Suprapubic skin (tissue), 4 donors: ENCODE data around the gene RSAD2. TPM values are rescaled to one million over a fixed set of nuclear protein-coding genes. Genes with fewer than 3 reads are reported as not detected.

Experiments used
- DNase-seq, 2 donors: peaks; one replicate each; pipeline ENCODE4 v3.0.0-alpha.2; 2019; ENCODE audit warnings: low spot score in 2 of 2
- H3K27ac ChIP-seq: fragments of 200-600 bp; sonication (generic); one replicate; pipeline ENCODE4 v1.5.1; 2019
- H3K27me3 ChIP-seq: fragments of 200-600 bp; sonication (generic); one replicate; pipeline ENCODE4 v1.5.1; 2019
- H3K36me3 ChIP-seq: fragments of 200-600 bp; sonication (generic); one replicate; pipeline ENCODE4 v1.5.1; 2019
- H3K4me1 ChIP-seq: fragments of 200-600 bp; sonication (generic); one replicate; pipeline ENCODE4 v1.5.1; 2019
- H3K4me3 ChIP-seq: fragments of 200-600 bp; sonication (generic); one replicate; pipeline ENCODE4 v1.5.1; 2019; ENCODE audit warnings: mild to moderate bottlenecking
- H3K9me3 ChIP-seq: fragments of 200-600 bp; sonication (generic); one replicate; pipeline ENCODE4 v1.5.1; 2019
- EP300 ChIP-seq: sonication (generic); formaldehyde crosslinking; IDR thresholded peaks from one replicate; pipeline ENCODE4 v1.6.1; 2017; ENCODE audit warnings: antibody characterized with exemption
- POLR2A ChIP-seq, 2 donors: fragments of 450-650 bp; IDR thresholded peaks; one replicate each; pipeline ENCODE4 v1.6.1; 2017; ENCODE audit warnings: antibody characterized with exemption in 2 of 2, mild to moderate bottlenecking in 2 of 2, moderate library complexity in 2 of 2
- POLR2AphosphoS5 ChIP-seq, 3 donors: sonication (generic); formaldehyde crosslinking; IDR thresholded peaks; one replicate each; pipeline ENCODE4 v1.6.1; 2017; ENCODE audit warnings: antibody characterized with exemption in 3 of 3
- WGBS: methylation state at CpG from one replicate; pipeline ENCODE4 v1.1.5; 2018; 5-methylcytosine and 5-hydroxymethylcytosine counted together
- total RNA-seq, 4 donors: library from RNA; depleted of rRNA; stranded (reverse); fragments of >200 nt; gene quantifications; one replicate each; pipeline ENCODE4 v1.1.0, GENCODE V29; 2016
- TF ChIP-seq, protein P1 (sequence below), 2 donors: fragments of 200-600 bp in 1 of 2; fragments of 450-650 bp in 1 of 2; sonication (generic) in 1 of 2; IDR thresholded peaks; one replicate each; pipeline ENCODE4 v1.5.1; 2016 to 2019; ENCODE audit warnings: antibody characterized with exemption in 2 of 2, mild to moderate bottlenecking in 1 of 2, moderate library complexity in 1 of 2

RSAD2 gene
- total RNA-seq, 4 donors from 2014 or later: 0.24 to 1.5 TPM; not detected in 2

DNA sequence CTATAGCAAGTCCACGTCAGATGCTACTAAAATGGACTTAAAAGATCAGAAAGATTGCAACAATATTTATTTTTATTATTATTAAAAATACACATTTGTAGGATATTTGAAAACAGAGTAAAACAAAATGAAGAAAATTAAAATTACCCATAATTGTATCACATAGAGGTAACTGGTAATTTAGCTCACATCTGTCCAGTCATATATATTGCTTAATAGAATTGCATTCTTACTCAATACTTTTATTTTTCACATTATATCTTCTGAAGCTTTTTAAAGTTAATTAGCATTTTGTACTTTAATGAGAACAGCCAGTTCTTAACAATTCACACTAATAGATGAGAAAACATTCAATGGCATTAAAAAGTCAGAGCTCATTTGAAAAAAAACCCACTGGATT, 28.1 kb downstream of the RSAD2 start:
- TF ChIP-seq, protein P1, sequence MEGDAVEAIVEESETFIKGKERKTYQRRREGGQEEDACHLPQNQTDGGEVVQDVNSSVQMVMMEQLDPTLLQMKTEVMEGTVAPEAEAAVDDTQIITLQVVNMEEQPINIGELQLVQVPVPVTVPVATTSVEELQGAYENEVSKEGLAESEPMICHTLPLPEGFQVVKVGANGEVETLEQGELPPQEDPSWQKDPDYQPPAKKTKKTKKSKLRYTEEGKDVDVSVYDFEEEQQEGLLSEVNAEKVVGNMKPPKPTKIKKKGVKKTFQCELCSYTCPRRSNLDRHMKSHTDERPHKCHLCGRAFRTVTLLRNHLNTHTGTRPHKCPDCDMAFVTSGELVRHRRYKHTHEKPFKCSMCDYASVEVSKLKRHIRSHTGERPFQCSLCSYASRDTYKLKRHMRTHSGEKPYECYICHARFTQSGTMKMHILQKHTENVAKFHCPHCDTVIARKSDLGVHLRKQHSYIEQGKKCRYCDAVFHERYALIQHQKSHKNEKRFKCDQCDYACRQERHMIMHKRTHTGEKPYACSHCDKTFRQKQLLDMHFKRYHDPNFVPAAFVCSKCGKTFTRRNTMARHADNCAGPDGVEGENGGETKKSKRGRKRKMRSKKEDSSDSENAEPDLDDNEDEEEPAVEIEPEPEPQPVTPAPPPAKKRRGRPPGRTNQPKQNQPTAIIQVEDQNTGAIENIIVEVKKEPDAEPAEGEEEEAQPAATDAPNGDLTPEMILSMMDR (IDR thresholded peaks at IDR 0.05): no peak
- TF ChIP-seq POLR2AphosphoS5 (IDR thresholded peaks at IDR 0.05) (no peak), POLR2A (IDR thresholded peaks at IDR 0.05) (no peak), EP300 (no peak)
- H3K4me3 ChIP-seq: no peak overlapping the region
- H3K9me3 ChIP-seq: no peaks in the 10 kb centered on the region
- DNase-seq: no peak
- no peaks in the 10 kb centered on the region for H3K4me1 ChIP-seq
- no peaks in the 10 kb centered on the region for H3K36me3 ChIP-seq
- H3K27me3 ChIP-seq: no peaks in the 10 kb centered on the region
- 100% methylated on average over 1 of the region's 1 CpG for WGBS
- no peak overlapping the region for H3K27ac ChIP-seq

DNA sequence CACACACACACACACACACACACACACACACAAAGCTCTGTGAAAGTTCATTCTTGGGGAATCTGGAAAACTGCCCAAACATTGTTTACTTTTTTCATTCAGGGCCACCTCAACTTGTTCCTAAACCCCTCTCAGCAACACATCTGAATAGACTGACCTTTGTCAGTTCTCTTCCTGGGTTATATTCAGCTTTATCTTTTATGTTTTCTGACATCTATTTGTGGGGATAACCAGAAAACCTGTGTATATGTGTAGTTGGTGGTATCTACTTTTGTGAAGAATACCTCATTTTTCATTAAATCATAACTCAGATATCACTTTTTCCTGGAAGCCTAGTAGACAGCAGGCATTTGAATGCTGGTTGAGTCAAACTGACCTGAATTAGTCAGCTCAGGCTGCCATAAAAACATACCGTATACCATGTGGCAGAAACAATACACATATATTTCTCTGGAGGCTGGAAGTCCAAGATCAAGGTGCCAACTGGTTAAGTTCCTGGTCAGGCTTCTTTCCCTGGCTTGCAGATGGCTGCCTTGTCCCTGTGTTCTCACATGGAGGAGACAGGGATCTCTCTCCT, 28.7 kb downstream of the RSAD2 start:
- no peaks in the 10 kb centered on the region for H3K36me3 ChIP-seq
- H3K9me3 ChIP-seq: no peaks in the 10 kb centered on the region
- H3K4me1 ChIP-seq: no peaks in the 10 kb centered on the region
- no peak for DNase-seq
- H3K27me3 ChIP-seq: no peaks in the 10 kb centered on the region
- TF ChIP-seq POLR2AphosphoS5 (IDR thresholded peaks at IDR 0.05) (no peak), EP300 (no peak), POLR2A (IDR thresholded peaks at IDR 0.05) (no peak)
- TF ChIP-seq, protein P1 (IDR thresholded peaks at IDR 0.05): no peak
- no peak overlapping the region for H3K4me3 ChIP-seq
- 82% methylated on average over 1 of the region's 1 CpG for WGBS
- no peak overlapping the region for H3K27ac ChIP-seq

DNA sequence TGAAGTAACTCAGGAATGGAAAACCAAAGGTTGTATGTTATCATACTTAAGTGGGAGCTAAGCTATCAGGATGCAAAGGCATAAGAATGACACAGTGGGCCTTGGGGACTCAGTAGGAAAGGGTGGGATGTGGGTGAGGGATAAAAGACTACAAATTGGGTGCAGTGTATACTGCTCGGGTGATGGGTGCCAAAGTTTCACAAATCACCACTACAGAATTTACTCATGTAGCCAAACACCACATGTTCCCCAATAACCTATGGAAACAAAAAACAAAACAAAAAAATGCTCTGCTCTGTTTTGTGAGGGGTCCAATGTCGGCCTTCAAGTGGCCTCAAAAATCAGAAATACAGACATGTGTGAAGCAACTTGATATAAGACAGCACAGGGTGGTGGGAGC, 30.7 kb downstream of the RSAD2 start:
- TF ChIP-seq EP300: no peak
- TF ChIP-seq, protein P1 (IDR thresholded peaks at IDR 0.05): no peak
- no peak for TF ChIP-seq POLR2A (IDR thresholded peaks at IDR 0.05)
- H3K4me3 ChIP-seq: no peak overlapping the region
- H3K27ac ChIP-seq: no peak overlapping the region
- no peaks in the 10 kb centered on the region for H3K4me1 ChIP-seq
- WGBS: 92% methylated on average over 2 of the region's 2 CpGs
- H3K27me3 ChIP-seq: no peaks in the 10 kb centered on the region
- no peaks in the 10 kb centered on the region for H3K36me3 ChIP-seq
- no peak for DNase-seq
- H3K9me3 ChIP-seq: no peaks in the 10 kb centered on the region

DNA sequence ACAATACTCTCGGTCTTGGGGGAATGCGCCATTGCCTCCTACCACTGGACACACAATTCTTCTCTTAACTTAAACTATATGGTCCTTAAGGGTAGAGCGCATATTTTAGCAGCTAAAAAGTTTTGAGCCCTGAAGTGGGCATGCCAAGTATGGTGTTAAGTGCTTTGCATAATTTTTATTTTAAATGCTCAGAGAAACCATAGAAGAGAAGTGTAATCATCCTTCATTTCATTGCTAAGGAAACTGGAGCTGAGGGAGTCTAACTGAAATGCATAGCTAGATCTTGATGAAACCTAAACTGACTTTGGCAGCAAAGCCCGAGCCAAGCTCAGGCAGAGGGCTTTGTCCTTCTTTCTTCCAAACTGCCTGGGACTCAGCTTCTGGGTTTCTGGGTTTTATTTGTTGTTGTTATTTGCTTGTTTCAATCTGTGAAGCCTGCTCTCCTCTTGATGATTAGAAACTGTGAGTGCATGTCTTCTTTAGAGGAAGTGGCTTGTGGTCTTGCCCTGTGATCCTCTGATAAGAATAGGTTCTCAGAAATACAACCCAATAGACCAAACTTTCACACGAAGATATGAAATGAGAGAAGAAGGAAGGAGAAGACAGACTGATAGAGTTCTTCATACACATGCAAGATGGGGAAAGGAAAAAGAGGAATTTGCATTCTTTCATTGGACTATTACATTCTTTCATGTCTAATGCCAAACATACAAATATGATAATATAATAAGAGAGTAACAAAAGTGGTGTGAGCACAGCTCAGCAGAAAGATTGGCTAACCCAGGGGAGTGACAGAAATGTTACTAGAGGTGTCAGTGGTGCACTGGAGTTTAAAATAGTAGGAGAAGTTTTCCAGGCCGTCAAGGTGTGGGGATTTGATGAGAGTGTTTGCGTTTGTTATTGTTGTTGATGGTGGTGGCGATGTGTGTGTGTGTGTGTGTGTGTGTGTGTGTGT, 32.1 kb downstream of the RSAD2 start:
- Histone ChIP-seq H3K36me3 (no peaks in the 10 kb centered on the region), H3K4me3 (no peak overlapping the region), H3K27me3 (no peaks in the 10 kb centered on the region), H3K27ac (no peak overlapping the region), H3K4me1 (no peaks in the 10 kb centered on the region), H3K9me3 (no peaks in the 10 kb centered on the region)
- WGBS: 75% methylated on average over 8 of the region's 8 CpGs
- TF ChIP-seq POLR2A (IDR thresholded peaks at IDR 0.05) (no peak), EP300 (no peak)
- TF ChIP-seq, protein P1 (IDR thresholded peaks at IDR 0.05): no peak
- DNase-seq: no peak

DNA sequence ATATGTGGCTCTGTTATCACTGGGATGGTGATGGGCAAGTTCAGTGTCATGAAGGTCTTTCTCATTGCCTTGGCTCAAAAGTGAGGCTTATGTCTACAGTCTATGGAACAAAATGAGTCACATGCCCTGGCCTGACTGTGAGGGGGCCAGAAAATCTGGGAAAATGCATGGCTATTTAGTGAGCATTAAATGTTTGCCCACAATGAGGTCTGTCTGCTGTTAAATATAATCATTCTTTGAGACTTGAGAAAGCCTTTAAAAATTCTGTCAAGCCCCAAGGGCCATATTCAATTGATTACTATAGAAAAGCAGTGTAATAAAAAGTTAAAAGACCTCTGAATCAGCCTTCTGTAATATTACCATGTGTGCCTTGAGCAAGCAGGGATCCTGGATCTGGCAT, 34.1 kb downstream of the RSAD2 start:
- no peaks in the 10 kb centered on the region for H3K36me3 ChIP-seq
- TF ChIP-seq POLR2A (IDR thresholded peaks at IDR 0.05): no peak
- no peak for TF ChIP-seq POLR2AphosphoS5 (IDR thresholded peaks at IDR 0.05)
- TF ChIP-seq, protein P1 (IDR thresholded peaks at IDR 0.05): no peak
- no peak for TF ChIP-seq EP300
- H3K4me3 ChIP-seq: no peak overlapping the region
- H3K27me3 ChIP-seq: no peaks in the 10 kb centered on the region
- DNase-seq: no peak
- H3K27ac ChIP-seq: no peak overlapping the region
- no peaks in the 10 kb centered on the region for H3K9me3 ChIP-seq
- H3K4me1 ChIP-seq: peaks cover 1% of the 10 kb centered on the region
